ENCODE results near the gene OR4F15.

Gene OR4F15

DNA sequence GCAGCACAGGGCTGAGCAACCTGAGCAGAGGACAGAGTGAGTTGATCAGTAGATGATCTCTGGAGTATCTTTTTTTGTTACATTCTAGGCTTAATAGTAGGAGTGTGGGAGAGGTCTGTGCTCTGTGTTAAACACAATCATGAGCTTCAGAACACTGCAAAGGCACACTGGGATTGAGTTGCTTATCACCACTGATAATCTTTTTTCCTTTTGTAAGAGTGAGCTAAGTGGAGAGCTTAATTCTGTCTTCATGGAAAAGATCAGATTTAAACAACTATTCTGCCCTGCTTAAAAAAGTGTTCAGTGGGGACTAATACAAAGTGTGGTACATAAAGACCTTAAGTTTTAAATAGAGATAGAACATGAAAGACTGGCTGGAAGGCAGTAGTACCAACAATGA, 7.6 kb upstream of the OR4F15 start:
- DNase-seq (ENCODE audit: low read depth in 3 of 3) = no peak

DNA sequence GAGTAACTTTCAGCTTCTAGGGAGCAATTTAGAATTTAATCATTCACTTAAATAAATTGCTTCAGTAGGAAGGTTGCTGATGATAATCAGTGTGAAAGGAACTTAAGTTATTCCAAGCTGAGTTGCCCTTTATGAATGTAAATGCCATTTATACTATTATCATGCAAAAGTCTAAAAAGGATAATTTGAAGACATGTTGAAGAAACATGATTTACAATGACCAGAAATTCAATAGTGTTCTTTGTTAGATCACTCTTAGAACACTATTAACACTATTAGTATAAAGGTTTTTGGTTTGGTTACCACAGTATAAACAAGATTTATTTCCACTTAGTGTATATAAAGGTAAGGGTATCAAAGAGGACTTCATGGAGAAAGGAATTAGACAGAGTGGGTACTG, 7.1 kb upstream of the OR4F15 start:
- no peak for DNase-seq (ENCODE audit: low read depth in 3 of 3)

DNA sequence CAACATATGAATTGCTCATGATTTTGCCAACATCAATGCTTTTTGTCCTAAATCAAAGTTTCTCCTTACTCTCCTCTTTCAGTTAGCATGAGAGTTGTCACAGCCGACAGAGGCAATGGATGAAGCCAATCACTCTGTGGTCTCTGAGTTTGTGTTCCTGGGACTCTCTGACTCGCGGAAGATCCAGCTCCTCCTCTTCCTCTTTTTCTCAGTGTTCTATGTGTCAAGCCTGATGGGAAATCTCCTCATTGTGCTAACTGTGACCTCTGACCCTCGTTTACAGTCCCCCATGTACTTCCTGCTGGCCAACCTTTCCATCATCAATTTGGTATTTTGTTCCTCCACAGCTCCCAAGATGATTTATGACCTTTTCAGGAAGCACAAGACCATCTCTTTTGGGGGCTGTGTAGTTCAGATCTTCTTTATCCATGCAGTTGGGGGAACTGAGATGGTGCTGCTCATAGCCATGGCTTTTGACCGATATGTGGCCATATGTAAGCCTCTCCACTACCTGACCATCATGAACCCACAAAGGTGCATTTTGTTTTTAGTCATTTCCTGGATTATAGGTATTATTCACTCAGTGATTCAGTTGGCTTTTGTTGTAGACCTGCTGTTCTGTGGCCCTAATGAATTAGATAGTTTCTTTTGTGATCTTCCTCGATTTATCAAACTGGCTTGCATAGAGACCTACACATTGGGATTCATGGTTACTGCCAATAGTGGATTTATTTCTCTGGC, 6.2 kb upstream of the OR4F15 start:
- no peak for DNase-seq (ENCODE audit: low read depth in 3 of 3)

DNA sequence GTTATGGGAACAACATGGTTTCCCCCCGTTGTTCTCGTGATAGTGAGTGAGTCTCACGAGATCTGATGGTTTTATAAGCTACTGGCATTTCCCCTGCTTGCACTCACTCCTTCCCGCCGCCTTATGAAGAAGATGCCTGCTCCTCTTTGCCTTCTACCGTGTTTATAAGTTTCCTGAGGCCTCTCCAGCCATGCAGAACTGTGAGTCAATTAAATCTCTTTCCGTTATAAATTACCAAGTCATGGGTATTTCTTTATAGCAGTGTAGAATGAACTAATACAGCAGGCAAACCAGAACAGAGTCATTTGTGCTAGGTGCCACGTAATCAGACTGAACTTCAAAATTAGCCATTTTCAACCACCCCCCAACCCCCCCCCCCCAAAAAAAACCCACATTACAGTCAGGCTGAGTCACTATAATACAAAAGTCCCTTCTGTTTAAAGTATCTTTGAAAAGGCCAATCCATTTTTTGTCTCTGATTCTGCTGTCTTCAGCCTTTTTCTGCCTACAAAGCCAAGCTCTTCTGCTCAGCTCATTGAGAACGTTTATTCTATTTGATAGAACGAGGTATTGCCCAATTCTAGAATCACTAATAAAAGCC, 4.6 kb upstream of the OR4F15 start:
- DNase-seq (ENCODE audit: low read depth in 3 of 3) = no peak

DNA sequence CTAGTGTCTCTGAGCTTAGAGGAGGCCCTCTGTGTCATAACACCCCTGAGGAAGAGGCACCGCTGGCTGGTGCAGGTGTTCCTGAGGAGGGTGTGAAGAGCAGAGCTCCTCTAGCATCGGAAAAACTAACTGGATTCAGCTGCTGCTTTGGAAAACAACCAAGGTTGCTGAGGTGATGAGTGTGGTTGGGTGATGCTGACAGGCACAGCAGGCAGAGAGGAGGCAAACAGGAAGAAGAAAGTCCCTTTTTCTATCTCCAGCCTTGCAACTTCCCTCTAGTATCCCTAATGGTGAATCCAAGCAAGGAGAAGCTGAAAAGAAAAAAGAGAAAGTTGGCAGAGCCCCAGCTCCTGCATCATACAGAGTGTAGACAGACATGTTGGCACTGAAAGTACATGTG, 3.8 kb upstream of the OR4F15 start:
- no peak for DNase-seq (ENCODE audit: low read depth in 3 of 3)

- DNase-seq (ENCODE audit: low read depth in 3 of 3) = no peak
Measured at GRCh38 chr15:101810456-101810855, 1.5 kb upstream of the OR4F15 start.

DNA sequence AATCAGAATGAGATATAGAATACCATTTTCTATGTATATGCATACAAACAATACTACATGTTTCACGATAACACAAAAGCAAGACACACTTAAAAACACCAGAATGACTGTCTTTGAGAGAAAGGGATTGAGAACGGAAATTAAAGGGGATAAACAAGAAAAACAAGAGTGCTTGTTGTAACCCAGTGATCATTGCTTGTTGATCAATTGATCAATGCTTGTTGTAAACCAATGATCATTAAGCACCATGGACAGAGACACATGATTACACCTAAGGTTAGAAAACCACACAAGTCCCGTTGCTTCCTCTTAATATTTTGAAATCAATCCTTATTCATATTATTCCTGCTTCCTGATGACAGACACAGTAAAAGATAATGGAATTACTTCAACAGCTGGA, 1.1 kb upstream of the OR4F15 start:
- no peak for DNase-seq (ENCODE audit: low read depth in 3 of 3)

DNA sequence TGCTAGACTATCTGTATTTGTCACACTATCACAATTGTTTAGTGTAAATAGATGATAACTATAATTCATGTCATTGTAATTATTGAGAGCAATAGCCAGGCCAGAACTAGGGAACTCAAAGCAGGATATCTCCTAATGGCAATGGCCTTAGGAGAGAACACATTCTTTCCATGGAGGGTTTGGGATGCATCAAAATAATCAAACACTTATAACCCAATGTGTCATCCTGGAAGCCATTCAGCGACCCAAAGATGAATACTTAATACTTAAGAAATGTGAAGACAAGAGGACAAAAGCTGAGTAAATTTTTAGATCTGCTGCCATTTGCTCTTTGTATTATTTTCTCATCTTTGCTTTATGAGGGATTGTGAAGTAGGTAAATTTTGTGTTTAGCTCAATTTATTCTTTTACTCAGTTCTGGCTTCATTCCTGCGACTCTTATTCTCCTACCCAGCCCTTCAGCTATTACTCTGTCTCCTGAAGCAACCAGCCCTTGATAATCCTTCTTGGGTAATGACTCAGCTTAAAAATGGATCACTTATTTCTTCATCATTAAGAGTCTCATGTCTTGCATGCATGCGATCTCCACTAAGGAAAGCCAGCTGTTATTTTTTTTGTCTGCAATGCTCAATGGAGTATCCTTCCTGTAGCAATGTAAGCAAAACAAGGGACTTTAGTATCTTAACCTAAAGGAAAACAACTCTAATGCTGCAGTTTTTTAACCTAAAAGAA, 2.0 kb downstream of the OR4F15 start:
- no peak for DNase-seq (ENCODE audit: low read depth in 3 of 3)

- no peak for DNase-seq (ENCODE audit: low read depth in 3 of 3)
Measured at GRCh38 chr15:101820781-101821180, 8.8 kb downstream of the OR4F15 start.

- DNase-seq (ENCODE audit: low read depth in 3 of 3) = no peak
Measured at GRCh38 chr15:101827257-101827656, 15.3 kb downstream of the OR4F15 start.

DNA sequence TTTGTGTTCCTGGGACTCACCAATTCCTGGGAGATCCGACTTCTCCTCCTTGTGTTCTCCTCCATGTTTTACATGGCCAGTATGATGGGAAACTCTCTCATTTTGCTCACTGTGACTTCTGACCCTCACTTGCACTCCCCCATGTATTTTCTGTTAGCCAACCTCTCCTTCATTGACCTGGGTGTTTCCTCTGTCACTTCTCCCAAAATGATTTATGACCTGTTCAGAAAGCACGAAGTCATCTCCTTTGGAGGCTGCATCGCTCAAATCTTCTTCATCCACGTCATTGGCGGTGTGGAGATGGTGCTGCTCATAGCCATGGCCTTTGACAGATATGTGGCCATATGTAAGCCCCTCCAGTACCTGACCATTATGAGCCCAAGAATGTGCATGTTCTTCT, 16.8 kb downstream of the OR4F15 start:
- DNase-seq (ENCODE audit: low read depth in 3 of 3) = no peak

GRCh38 chr15:101841656-101842055, 29.7 kb downstream of the OR4F15 start:
- no peak for DNase-seq (ENCODE audit: low read depth in 3 of 3)

DNA sequence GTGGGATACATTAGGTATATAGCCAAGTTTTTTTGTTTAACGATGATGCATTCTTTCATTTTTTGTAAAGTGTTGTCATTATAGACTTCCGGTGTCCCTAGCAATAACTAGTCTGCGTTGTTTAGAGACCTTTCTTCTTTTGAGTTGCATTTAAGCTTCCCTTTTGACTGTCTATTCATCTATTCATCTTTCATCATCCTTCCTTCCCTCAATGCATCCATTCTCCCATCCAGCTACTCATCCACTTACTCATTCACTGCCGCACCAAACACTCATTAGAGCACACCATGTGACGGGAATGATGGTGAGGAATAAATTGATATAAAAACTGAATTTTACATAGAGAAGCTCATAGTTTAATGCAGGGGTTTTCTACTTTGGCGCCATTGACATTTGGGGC, 32.9 kb downstream of the OR4F15 start:
- DNase-seq (ENCODE audit: low read depth in 3 of 3) = no peak

DNA sequence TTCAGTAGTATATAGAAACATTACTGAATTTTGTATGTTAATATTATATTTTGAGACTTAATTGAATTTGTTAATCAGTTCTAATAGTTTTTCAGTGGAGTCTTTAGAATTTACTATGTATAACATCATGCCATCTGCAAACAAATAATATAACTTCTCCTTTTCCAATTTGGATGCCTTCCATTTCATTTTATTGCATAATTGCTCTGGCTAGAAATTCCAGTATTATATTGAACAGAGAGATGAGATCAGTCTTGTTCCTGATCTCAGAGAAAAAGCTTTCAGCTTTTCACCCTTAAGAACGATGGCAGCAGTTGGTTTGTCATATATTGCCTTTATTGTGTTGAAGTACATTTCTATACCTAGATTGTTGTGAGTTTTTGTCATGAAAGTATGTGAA, 40.4 kb downstream of the OR4F15 start:
- no peak for DNase-seq (ENCODE audit: low read depth in 3 of 3)

All from stimulated activated CD4-positive, alpha-beta T cell treated with anti-CD3 and anti-CD28 coated beads, TNF-alpha, amount 100 ng/mL, for 24 hours (primary cell).